Measurements from ENCODE around the gene MPP4.

DNA sequence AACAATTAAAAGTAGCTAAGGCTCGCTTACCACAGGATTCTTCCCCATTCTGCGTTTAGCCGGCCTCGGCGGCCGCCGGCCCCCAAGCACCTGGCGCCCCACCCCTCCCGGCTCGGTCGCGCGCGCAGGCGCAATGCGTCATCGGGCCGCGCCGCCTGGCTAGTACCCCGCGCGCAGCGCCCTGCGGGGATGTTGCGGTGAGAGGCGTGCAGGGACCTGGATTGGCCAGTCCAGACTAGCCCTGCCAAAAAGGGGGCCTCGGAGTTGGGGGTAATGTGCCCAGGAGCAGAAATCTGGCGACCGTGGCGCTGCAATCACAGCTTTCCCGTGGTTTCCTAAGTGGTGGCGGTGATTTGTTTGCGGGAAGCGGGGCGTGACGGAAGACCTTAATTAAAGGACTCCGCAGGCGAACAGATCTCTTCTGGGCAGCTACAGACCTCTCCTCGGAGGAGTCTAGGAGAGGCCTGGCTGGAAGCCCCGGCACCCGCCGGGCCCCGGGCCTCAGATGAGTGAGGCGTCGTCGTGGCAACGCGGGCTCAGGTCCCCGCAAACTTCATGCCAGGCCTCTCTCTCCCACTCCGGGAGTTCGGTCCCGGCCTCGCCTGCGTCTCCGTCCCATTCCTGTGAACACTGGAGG is 55.7 kb downstream of the MPP4 start:
- TF ChIP-seq, protein P1, sequence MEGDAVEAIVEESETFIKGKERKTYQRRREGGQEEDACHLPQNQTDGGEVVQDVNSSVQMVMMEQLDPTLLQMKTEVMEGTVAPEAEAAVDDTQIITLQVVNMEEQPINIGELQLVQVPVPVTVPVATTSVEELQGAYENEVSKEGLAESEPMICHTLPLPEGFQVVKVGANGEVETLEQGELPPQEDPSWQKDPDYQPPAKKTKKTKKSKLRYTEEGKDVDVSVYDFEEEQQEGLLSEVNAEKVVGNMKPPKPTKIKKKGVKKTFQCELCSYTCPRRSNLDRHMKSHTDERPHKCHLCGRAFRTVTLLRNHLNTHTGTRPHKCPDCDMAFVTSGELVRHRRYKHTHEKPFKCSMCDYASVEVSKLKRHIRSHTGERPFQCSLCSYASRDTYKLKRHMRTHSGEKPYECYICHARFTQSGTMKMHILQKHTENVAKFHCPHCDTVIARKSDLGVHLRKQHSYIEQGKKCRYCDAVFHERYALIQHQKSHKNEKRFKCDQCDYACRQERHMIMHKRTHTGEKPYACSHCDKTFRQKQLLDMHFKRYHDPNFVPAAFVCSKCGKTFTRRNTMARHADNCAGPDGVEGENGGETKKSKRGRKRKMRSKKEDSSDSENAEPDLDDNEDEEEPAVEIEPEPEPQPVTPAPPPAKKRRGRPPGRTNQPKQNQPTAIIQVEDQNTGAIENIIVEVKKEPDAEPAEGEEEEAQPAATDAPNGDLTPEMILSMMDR (conservative IDR thresholded peaks at IDR 0.05 in 1 of 2, IDR thresholded peaks at IDR 0.05 in 1 of 2; ENCODE audit: extremely low read depth in 1 of 2, insufficient read depth in 1 of 2, low read depth in 1 of 2, low read length in 2 of 2) = no peak
- no peak for TF ChIP-seq EZH2 (IDR thresholded peaks at IDR 0.05; ENCODE audit: borderline replicate concordance, low read length)
